Effector CD8-positive, alpha-beta T cell (primary cell): ENCODE measurements around the gene RAB38.

Experiments
- DNase-seq: peaks from one replicate; lab custom pipeline; 2025; lab: John Stamatoyannopoulos, UW

RAB38 gene

GRCh38 chr11:88103337-88104206, 71.7 kb downstream of the RAB38 start:
- DNase-seq: no peak

GRCh38 chr11:88102598-88102934, 72.7 kb downstream of the RAB38 start:
- DNase-seq: no peak

GRCh38 chr11:88101881-88102597, 73.2 kb downstream of the RAB38 start:
- DNase-seq: no peak

GRCh38 chr11:88100151-88100550, 75.1 kb downstream of the RAB38 start:
- no peak for DNase-seq

- DNase-seq: no peak
Measured at GRCh38 chr11:88098289-88098688, 77.0 kb downstream of the RAB38 start.

GRCh38 chr11:88089134-88089533, 86.1 kb downstream of the RAB38 start:
- no peak for DNase-seq

- DNase-seq: no peak
Measured at GRCh38 chr11:88087337-88087736, 87.9 kb downstream of the RAB38 start.

- DNase-seq: no peak
Measured at GRCh38 chr11:88086297-88086696, 88.9 kb downstream of the RAB38 start.

GRCh38 chr11:88070437-88070836, 104.8 kb downstream of the RAB38 start:
- no peak for DNase-seq

- no peak for DNase-seq
Measured at GRCh38 chr11:88068848-88069554, 106.2 kb downstream of the RAB38 start.

GRCh38 chr11:88066090-88066489, 109.2 kb downstream of the RAB38 start:
- DNase-seq: no peak

- DNase-seq: no peak
Measured at GRCh38 chr11:88064097-88064705, 111.0 kb downstream of the RAB38 start.
